Neural cell (in vitro differentiated cells): ENCODE data around the gene TSACC.

Experiments
- CTCF ChIP-seq: fragments of 450-650 bp; IDR thresholded peaks from 2 replicates; pipeline ENCODE4 v1.5.1; 2014; ENCODE audit warnings: antibody characterized with exemption, mild to moderate bottlenecking, moderate library complexity; ENCODE audit not compliant: poor library complexity, severe bottlenecking
- EZH2 ChIP-seq: fragments of 200-600, 300-800 bp; shearing (Covaris generic), sonication (generic); IDR thresholded peaks from 2 replicates; pipeline ENCODE4 v1.6.1; 2014; ENCODE audit warnings: antibody characterized with exemption, low read length, borderline replicate concordance, mild to moderate bottlenecking; ENCODE audit not compliant: insufficient read depth, poor library complexity, severe bottlenecking
- POLR2AphosphoS5 ChIP-seq: IDR thresholded peaks from 2 replicates; pipeline ENCODE4 v1.6.1; 2012
- SMC3 ChIP-seq: fragments of 450-650 bp; conservative IDR thresholded peaks from 2 replicates; pipeline ENCODE4 v1.6.1; 2014; ENCODE audit warnings: antibody characterized with exemption, mild to moderate bottlenecking, moderate library complexity; ENCODE audit not compliant: poor library complexity
- TF ChIP-seq, protein P1 (sequence below): IDR thresholded peaks from 2 replicates; pipeline ENCODE4 v1.6.1; 2012; ENCODE audit warnings: borderline replicate concordance

DNA sequence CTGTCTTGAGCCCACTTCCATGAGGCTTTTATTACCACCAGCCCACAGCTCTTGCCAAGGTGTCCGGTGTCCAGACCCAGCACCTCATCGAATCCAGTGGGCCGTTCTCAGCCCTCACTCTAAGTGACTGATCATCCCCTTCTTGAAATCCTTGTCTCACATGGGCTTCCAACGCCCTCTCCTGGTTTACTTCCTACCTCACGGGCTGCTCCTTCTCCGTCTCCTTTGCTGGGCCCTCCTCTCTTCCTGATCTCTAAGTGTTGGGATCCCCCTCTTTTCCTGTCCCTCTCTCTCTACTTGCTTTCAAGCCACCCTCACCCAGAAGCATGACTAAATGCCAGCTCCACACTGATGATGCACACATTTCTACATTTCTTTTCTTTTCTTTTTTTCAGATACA lies 21.6 kb downstream of the TSACC start:
- TF ChIP-seq, protein P1, sequence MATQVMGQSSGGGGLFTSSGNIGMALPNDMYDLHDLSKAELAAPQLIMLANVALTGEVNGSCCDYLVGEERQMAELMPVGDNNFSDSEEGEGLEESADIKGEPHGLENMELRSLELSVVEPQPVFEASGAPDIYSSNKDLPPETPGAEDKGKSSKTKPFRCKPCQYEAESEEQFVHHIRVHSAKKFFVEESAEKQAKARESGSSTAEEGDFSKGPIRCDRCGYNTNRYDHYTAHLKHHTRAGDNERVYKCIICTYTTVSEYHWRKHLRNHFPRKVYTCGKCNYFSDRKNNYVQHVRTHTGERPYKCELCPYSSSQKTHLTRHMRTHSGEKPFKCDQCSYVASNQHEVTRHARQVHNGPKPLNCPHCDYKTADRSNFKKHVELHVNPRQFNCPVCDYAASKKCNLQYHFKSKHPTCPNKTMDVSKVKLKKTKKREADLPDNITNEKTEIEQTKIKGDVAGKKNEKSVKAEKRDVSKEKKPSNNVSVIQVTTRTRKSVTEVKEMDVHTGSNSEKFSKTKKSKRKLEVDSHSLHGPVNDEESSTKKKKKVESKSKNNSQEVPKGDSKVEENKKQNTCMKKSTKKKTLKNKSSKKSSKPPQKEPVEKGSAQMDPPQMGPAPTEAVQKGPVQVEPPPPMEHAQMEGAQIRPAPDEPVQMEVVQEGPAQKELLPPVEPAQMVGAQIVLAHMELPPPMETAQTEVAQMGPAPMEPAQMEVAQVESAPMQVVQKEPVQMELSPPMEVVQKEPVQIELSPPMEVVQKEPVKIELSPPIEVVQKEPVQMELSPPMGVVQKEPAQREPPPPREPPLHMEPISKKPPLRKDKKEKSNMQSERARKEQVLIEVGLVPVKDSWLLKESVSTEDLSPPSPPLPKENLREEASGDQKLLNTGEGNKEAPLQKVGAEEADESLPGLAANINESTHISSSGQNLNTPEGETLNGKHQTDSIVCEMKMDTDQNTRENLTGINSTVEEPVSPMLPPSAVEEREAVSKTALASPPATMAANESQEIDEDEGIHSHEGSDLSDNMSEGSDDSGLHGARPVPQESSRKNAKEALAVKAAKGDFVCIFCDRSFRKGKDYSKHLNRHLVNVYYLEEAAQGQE = no peak
- TF ChIP-seq CTCF (no peak), EZH2 (no peak), SMC3 (no peak), POLR2AphosphoS5 (no peak)
